Astrocyte (in vitro differentiated cells and primary cell): ENCODE measurements around the gene ZNF585A. TPM values are rescaled to one million over a fixed set of nuclear protein-coding genes. Genes with fewer than 3 reads are reported as not detected.
"Not testable (repeated sequence)": the region's sequence is repeated elsewhere in the genome, so short reads cannot be mapped to it uniquely, and the experiment has no call there.

Experiments
- DNase-seq: peaks from one replicate; pipeline ENCODE4 v3.0.0-alpha.2; 2010; ENCODE audit warnings: low read depth
- FAIRE-seq: peaks from 2 replicates; lab custom pipeline; 2011; peaks lifted over from hg19 to GRCh38; lab: Jason Lieb, UNC
- H2AFZ ChIP-seq: 2 replicates; pipeline ENCODE4 v1.6.0; 2012; ENCODE audit warnings: low read depth, low read length, inconsistent platforms
- H3K27ac ChIP-seq: 2 replicates; pipeline ENCODE4 v1.5.1; 2011; ENCODE audit warnings: low read depth, low read length, inconsistent platforms
- H3K27me3 ChIP-seq: 2 replicates; pipeline ENCODE4 v1.6.0; 2011; ENCODE audit warnings: low read length, inconsistent platforms; ENCODE audit not compliant: insufficient read depth
- H3K36me3 ChIP-seq: 2 replicates; pipeline ENCODE4 v1.5.1; 2011; ENCODE audit warnings: low read length, inconsistent platforms; ENCODE audit not compliant: insufficient read depth
- H3K4me1 ChIP-seq: 2 replicates; pipeline ENCODE4 v1.5.1; 2011; ENCODE audit warnings: low read length, inconsistent platforms; ENCODE audit not compliant: insufficient read depth
- H3K4me2 ChIP-seq: 2 replicates; pipeline ENCODE4 v1.6.0; 2012; ENCODE audit warnings: low read length, inconsistent platforms
- H3K4me3 ChIP-seq: 2 replicates; pipeline ENCODE4 v1.5.1; 2011; ENCODE audit warnings: low read depth, mild to moderate bottlenecking, low read length, inconsistent platforms; ENCODE audit not compliant: insufficient read depth
- H3K79me2 ChIP-seq: 2 replicates; pipeline ENCODE4 v1.6.0; 2012; ENCODE audit warnings: mild to moderate bottlenecking, low read length, inconsistent platforms; ENCODE audit not compliant: insufficient read depth
- H3K9ac ChIP-seq: 2 replicates; pipeline ENCODE4 v1.6.0; 2012; ENCODE audit warnings: mild to moderate bottlenecking, low read length, inconsistent platforms
- H3K9me3 ChIP-seq: 2 replicates; pipeline ENCODE4 v1.5.1; 2012; ENCODE audit warnings: low read depth, mild to moderate bottlenecking, low read length, inconsistent platforms; ENCODE audit not compliant: insufficient read depth
- H4K20me1 ChIP-seq: 2 replicates; pipeline ENCODE4 v1.6.0; 2012; ENCODE audit warnings: low read length, inconsistent platforms; ENCODE audit not compliant: insufficient read depth
- H3K27ac Mint-ChIP-seq: one replicate; pipeline ENCODE4 v1.8.0; 2021; ENCODE audit warnings: mild to moderate bottlenecking, mixed read lengths; ENCODE audit not compliant: unreplicated experiment
- H3K27me3 Mint-ChIP-seq: one replicate; pipeline ENCODE4 v1.8.0; 2021; ENCODE audit warnings: low read depth, mixed read lengths; ENCODE audit not compliant: unreplicated experiment
- H3K36me3 Mint-ChIP-seq: one replicate; pipeline ENCODE4 v1.8.0; 2021; ENCODE audit warnings: low read depth, mixed read lengths; ENCODE audit not compliant: unreplicated experiment
- H3K4me1 Mint-ChIP-seq: one replicate; pipeline ENCODE4 v1.8.0; 2021; ENCODE audit warnings: low read depth, mixed read lengths; ENCODE audit not compliant: unreplicated experiment
- H3K4me3 Mint-ChIP-seq: one replicate; pipeline ENCODE4 v1.8.0; 2021; ENCODE audit warnings: mild to moderate bottlenecking, moderate library complexity, mixed read lengths; ENCODE audit not compliant: unreplicated experiment
- H3K9me3 Mint-ChIP-seq: one replicate; pipeline ENCODE4 v1.8.0; 2021; ENCODE audit warnings: mild to moderate bottlenecking, mixed read lengths; ENCODE audit not compliant: unreplicated experiment
- EZH2 ChIP-seq: IDR thresholded peaks from 2 replicates; pipeline ENCODE4 v1.6.1; 2012; ENCODE audit warnings: mild to moderate bottlenecking, low read length, inconsistent platforms; ENCODE audit not compliant: insufficient read depth
- total RNA-seq: library from RNA; stranded (reverse); gene quantifications from 2 replicates; pipeline ENCODE4 v1.2.1, GENCODE V29; 2021
- TF ChIP-seq, protein P1 (sequence below): IDR thresholded peaks from 2 replicates; pipeline ENCODE4 v1.5.1; 2011; ENCODE audit warnings: low read depth, mild to moderate bottlenecking, inconsistent platforms, low read length, moderate library complexity; ENCODE audit not compliant: insufficient read depth

The ZNF585A gene
- total RNA-seq, 1 donor from 2014 or later: 4.2 TPM

DNA sequence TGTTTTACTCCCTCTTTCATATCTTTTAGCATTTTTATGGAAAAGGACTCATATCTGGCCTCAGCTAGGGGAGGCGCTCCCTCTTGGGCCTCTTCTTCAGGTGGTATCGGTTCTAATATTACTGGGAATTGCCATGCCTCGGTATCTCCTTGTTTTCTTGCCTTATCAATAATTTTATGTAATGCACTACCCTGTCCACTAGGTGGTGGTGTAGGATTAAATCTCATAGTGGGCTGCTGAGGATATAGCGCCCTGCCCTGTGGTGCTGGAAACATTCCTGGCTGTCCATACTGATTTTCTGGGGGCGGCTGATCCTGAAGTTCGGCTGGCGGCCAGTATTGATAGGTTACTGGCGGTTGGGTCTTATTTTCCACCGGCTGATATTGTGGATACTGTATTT is 58.5 kb downstream of the ZNF585A start:
- Mint-ChIP-seq H3K4me1 (no peaks in the 10 kb centered on the region), H3K4me3 (no peak overlapping the region), H3K27me3 (no peaks in the 10 kb centered on the region), H3K9me3 (peaks cover 83% of the 10 kb centered on the region), H3K36me3 (peaks cover 73% of the 10 kb centered on the region), H3K27ac (no peak overlapping the region)
- Histone ChIP-seq H3K4me2 (no peak overlapping the region), H3K27ac (no peak overlapping the region), H3K36me3 (no peaks in the 10 kb centered on the region), H2AFZ (no peak overlapping the region), H3K4me3 (no peak overlapping the region), H3K9me3 (peaks cover 34% of the 10 kb centered on the region), H3K27me3 (no peaks in the 10 kb centered on the region), H3K4me1 (no peaks in the 10 kb centered on the region), H3K9ac (no peak overlapping the region), H4K20me1 (no peaks in the 10 kb centered on the region), H3K79me2 (no peaks in the 10 kb centered on the region)
- TF ChIP-seq EZH2: no peak
- TF ChIP-seq, protein P1, sequence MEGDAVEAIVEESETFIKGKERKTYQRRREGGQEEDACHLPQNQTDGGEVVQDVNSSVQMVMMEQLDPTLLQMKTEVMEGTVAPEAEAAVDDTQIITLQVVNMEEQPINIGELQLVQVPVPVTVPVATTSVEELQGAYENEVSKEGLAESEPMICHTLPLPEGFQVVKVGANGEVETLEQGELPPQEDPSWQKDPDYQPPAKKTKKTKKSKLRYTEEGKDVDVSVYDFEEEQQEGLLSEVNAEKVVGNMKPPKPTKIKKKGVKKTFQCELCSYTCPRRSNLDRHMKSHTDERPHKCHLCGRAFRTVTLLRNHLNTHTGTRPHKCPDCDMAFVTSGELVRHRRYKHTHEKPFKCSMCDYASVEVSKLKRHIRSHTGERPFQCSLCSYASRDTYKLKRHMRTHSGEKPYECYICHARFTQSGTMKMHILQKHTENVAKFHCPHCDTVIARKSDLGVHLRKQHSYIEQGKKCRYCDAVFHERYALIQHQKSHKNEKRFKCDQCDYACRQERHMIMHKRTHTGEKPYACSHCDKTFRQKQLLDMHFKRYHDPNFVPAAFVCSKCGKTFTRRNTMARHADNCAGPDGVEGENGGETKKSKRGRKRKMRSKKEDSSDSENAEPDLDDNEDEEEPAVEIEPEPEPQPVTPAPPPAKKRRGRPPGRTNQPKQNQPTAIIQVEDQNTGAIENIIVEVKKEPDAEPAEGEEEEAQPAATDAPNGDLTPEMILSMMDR: no peak
- DNase-seq: no peak
- FAIRE-seq: no peak

DNA sequence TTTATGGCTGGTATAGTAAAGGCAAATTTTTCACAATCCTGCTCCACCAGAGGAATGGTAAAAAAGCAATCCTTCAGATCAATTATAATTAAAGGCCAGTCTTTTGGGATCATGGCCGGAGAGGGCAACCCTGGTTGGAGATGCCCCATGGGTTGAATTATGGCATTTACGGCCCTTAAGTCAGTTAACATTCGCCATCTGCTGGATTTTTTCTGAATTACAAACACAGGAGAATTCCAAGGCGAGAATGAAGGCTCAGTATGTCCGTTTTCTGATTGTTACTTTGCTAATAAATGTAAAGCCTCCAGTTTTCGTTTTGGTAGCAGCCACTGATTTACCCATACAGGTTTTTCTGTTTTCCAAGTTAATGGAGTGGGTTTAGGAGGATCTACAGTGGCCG is 60.7 kb downstream of the ZNF585A start:
- not testable (repeated sequence) for DNase-seq, H4K20me1 ChIP-seq, H3K4me1 Mint-ChIP-seq, H3K4me3 Mint-ChIP-seq, H3K4me3 ChIP-seq, H3K27ac Mint-ChIP-seq, H3K4me1 ChIP-seq, H3K27me3 ChIP-seq, FAIRE-seq, H3K27ac ChIP-seq, H3K27me3 Mint-ChIP-seq, H3K79me2 ChIP-seq, H3K36me3 ChIP-seq, H3K9ac ChIP-seq, H2AFZ ChIP-seq, H3K4me2 ChIP-seq
- Mint-ChIP-seq H3K36me3 (peaks cover 84% of the 10 kb centered on the region), H3K9me3 (peaks cover 83% of the 10 kb centered on the region)
- H3K9me3 ChIP-seq: peaks cover 34% of the 10 kb centered on the region

DNA sequence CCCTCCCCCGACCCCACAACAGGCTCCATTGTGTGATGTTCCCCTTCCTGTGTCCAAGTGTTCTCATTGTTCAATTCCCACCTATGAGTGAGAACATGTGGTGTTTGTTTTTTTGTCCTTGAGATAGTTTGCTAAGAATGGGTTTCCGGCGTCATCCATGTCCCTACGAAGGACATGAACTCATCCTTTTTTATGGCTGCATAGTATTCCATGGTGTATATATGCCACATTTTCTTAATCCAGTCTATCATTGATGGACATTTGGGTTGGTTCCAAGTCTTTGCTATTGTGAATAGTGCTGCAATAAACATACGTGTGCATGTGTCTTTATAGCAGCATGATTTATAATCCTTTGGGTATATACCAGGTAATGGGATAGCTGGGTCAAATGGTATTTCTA is 68.4 kb downstream of the ZNF585A start:
- H3K27me3 Mint-ChIP-seq, H3K4me1 ChIP-seq, FAIRE-seq, H3K79me2 ChIP-seq, H3K4me3 Mint-ChIP-seq, H3K4me3 ChIP-seq, H3K27ac ChIP-seq, DNase-seq, H2AFZ ChIP-seq, H3K36me3 ChIP-seq, H3K9ac ChIP-seq, H3K27me3 ChIP-seq, H3K27ac Mint-ChIP-seq, H4K20me1 ChIP-seq, H3K4me1 Mint-ChIP-seq, H3K9me3 ChIP-seq, H3K4me2 ChIP-seq: not testable (repeated sequence)
- Mint-ChIP-seq H3K9me3 (peaks cover 68% of the 10 kb centered on the region), H3K36me3 (peaks cover 77% of the 10 kb centered on the region)

DNA sequence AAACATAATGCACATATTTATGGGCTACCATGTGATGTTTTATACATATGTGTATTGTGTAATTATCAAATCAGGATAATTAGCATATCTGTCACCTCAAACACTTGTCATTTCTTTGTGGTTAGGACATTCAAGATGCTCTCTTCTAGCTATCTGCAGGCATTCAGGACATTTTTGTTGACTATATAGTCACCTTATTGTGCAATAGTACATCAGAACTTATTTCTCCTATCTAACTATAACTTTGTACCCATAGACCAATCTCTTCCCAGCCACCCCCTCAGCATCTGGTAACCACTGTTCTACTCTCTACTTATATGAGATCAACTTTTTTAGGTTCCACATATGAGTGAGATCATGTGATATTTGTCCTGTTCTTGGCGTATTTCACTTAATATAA is 73.9 kb downstream of the ZNF585A start:
- no peak overlapping the region for H3K4me3 Mint-ChIP-seq
- DNase-seq (no peak), FAIRE-seq (no peak)
- Histone ChIP-seq H4K20me1 (no peaks in the 10 kb centered on the region), H3K4me2 (no peak overlapping the region), H3K9ac (no peak overlapping the region), H3K79me2 (no peaks in the 10 kb centered on the region), H3K27ac (no peak overlapping the region), H3K36me3 (no peaks in the 10 kb centered on the region), H3K4me3 (no peak overlapping the region), H3K9me3 (peaks cover 2% of the 10 kb centered on the region), H2AFZ (no peak overlapping the region), H3K27me3 (no peaks in the 10 kb centered on the region), H3K4me1 (no peaks in the 10 kb centered on the region)
- H3K4me1 Mint-ChIP-seq: no peaks in the 10 kb centered on the region
- no peak for TF ChIP-seq EZH2
- TF ChIP-seq, protein P1: no peak
- peaks cover 64% of the 10 kb centered on the region for H3K36me3 Mint-ChIP-seq
- no peak overlapping the region for H3K27ac Mint-ChIP-seq
- H3K9me3 Mint-ChIP-seq: peaks cover 49% of the 10 kb centered on the region
- H3K27me3 Mint-ChIP-seq: no peaks in the 10 kb centered on the region
